Natural killer cell (primary cell): ENCODE results near the gene NXN. TPM values are rescaled to one million over a fixed set of nuclear protein-coding genes. Genes with fewer than 3 reads are reported as not detected.

ENCODE experiments used
- ATAC-seq, 3 donors: fragments of 150-1000 bp in 2 of 3; fragments of 200-7000 bp in 1 of 3; cut with Tn5 transposase; 1 replicate in 1 of 3; 2 replicates in 2 of 3; pipeline ENCODE4 v1.10.0; 2021; ENCODE audit warnings: mild to moderate bottlenecking in 2 of 3, moderate library complexity in 2 of 3
- DNase-seq, 2 donors: peaks; one replicate each; pipeline versions ENCODE4 v3.0.0 to v3.0.0-alpha.2; 2013 to 2021; ENCODE audit warnings: mixed read lengths in 1 of 2
- H3K27ac ChIP-seq: one replicate; pipeline ENCODE4 v1.5.1; 2013; ENCODE audit warnings: mild to moderate bottlenecking, low read length
- H3K27me3 ChIP-seq: one replicate; pipeline ENCODE4 v1.6.1; 2013; ENCODE audit warnings: low read length; ENCODE audit not compliant: control insufficient read depth, insufficient read depth
- H3K36me3 ChIP-seq: one replicate; pipeline ENCODE4 v1.6.1; 2013; ENCODE audit warnings: low read length; ENCODE audit not compliant: control insufficient read depth, insufficient read depth
- H3K4me1 ChIP-seq: one replicate; pipeline ENCODE4 v1.6.1; 2013; ENCODE audit warnings: low read length; ENCODE audit not compliant: control insufficient read depth, insufficient read depth
- H3K4me3 ChIP-seq: one replicate; pipeline ENCODE4 v1.5.1; 2013; ENCODE audit warnings: low read length
- H3K9me3 ChIP-seq: one replicate; pipeline ENCODE4 v1.6.1; 2013; ENCODE audit warnings: low read length; ENCODE audit not compliant: control insufficient read depth, insufficient read depth
- H3K27ac Mint-ChIP-seq, 2 donors: one replicate each; pipeline ENCODE4 v1.8.0; 2022; ENCODE audit warnings: mild to moderate bottlenecking in 2 of 2, mixed read lengths in 2 of 2, moderate library complexity in 1 of 2
- H3K27me3 Mint-ChIP-seq, 2 donors: one replicate each; pipeline ENCODE4 v1.8.0; 2022; ENCODE audit warnings: low read depth in 2 of 2, mixed read lengths in 2 of 2
- H3K36me3 Mint-ChIP-seq: one replicate; pipeline ENCODE4 v1.8.0; 2022; ENCODE audit warnings: mixed read lengths
- H3K4me1 Mint-ChIP-seq, 2 donors: one replicate each; pipeline ENCODE4 v1.8.0; 2022; ENCODE audit warnings: mixed read lengths in 2 of 2
- H3K4me3 Mint-ChIP-seq: one replicate; pipeline ENCODE4 v1.8.0; 2022; ENCODE audit warnings: mild to moderate bottlenecking, moderate library complexity, mixed read lengths
- H3K9me3 Mint-ChIP-seq, 2 donors: one replicate each; pipeline ENCODE4 v1.8.0; 2022; ENCODE audit warnings: mixed read lengths in 2 of 2
- WGBS: methylation state at CpG from one replicate; pipeline ENCODE4 v1.1.7; 2013; ENCODE audit warnings: missing lambda C conversion rate; ENCODE audit not compliant: insufficient coverage; 5-methylcytosine and 5-hydroxymethylcytosine counted together
- intact Hi-C: fragments of 100-400 bp; cut with micrococcal nuclease; formaldehyde crosslinking; loops from one replicate; pipeline ENCODE4 v1.14.2; 2022
- total RNA-seq, 4 donors: library from RNA; stranded (reverse); fragments of 120-200 nt in 1 of 4; gene quantifications; one replicate each; pipeline versions ENCODE4 v1.2.3 to v1.2.4, GENCODE V29; 2013 to 2022
- TF ChIP-seq, protein P1 (sequence below): fragments of 200-600 bp; IDR thresholded peaks from one replicate; pipeline ENCODE4 v1.8.0; 2022; ENCODE audit warnings: antibody characterized with exemption

The NXN gene
- total RNA-seq, 3 donors from 2014 or later (not counting 1 experiment from before 2014, with no cell fraction given), result 0.14 to 0.55 TPM; not detected in 1

DNA sequence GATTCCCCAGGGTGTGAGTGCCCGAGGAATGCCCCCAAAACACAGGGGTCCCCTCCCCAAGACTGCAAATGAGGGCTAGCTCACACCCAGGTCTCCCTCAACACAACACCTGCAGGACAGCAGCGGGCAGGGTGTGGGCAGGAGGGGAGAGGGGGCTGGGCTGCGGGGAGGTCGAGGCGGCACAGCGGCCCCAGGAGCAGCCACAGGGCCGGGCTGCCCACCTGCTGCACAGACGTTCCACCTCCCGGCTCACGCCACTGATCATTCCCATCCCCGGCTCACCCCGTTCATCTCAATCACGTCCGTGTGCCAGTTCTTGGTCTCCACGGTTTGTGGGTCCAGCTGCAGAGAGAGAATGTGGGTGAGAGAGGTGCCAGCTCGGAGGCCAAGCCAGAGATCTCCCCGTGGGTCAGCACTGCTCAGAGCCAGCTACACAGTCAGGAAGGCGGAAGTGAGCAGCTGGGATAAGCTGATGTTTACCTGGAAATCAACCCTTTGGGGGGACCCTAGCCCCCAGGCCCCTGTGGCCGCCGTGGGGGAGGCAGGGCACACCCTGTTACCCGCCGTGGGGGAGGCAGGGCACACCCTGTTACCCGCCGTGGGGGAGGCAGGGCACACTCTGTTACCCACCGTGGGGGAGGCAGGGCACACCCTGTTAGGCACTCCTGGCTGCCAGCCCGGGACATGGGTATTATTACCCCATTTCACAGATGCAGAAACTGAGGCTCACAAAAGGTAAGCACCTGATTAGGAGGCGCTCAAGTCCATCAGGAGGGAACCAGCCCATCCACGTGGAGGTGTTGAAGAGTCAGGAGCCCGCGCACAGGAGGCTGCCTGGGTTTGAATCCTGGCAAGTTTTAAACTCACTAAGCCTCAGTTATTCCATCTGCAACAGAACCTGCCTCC lies 33.5 kb upstream of the NXN start:
- Mint-ChIP-seq H3K9me3 (no peaks in the 10 kb centered on the region), H3K4me1 (no peaks in the 10 kb centered on the region), H3K27me3 (no peaks in the 10 kb centered on the region), H3K4me3 (no peak overlapping the region), H3K27ac (no peak overlapping the region), H3K36me3 (no peaks in the 10 kb centered on the region)
- intact Hi-C loops, result no loop called here
- DNase-seq (no peak), ATAC-seq (no peak)
- Histone ChIP-seq H3K4me3 (no peak overlapping the region), H3K27ac (no peak overlapping the region), H3K4me1 (no peaks in the 10 kb centered on the region), H3K9me3 (no peaks in the 10 kb centered on the region), H3K27me3 (no peaks in the 10 kb centered on the region), H3K36me3 (peaks cover 43% of the 10 kb centered on the region)
- TF ChIP-seq, protein P1, sequence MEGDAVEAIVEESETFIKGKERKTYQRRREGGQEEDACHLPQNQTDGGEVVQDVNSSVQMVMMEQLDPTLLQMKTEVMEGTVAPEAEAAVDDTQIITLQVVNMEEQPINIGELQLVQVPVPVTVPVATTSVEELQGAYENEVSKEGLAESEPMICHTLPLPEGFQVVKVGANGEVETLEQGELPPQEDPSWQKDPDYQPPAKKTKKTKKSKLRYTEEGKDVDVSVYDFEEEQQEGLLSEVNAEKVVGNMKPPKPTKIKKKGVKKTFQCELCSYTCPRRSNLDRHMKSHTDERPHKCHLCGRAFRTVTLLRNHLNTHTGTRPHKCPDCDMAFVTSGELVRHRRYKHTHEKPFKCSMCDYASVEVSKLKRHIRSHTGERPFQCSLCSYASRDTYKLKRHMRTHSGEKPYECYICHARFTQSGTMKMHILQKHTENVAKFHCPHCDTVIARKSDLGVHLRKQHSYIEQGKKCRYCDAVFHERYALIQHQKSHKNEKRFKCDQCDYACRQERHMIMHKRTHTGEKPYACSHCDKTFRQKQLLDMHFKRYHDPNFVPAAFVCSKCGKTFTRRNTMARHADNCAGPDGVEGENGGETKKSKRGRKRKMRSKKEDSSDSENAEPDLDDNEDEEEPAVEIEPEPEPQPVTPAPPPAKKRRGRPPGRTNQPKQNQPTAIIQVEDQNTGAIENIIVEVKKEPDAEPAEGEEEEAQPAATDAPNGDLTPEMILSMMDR, result no peak
- 92% methylated on average over 29 of the region's 30 CpGs for whole genome bisulfite sequencing

GRCh38 chr17:1011760-1012735 lies 32.5 kb upstream of the NXN start:
- Mint-ChIP-seq H3K27ac (peak overlapping the region in 1 of 2 donors; percentile 38), H3K4me3 (no peak overlapping the region), H3K27me3 (no peaks in the 10 kb centered on the region), H3K4me1 (no peaks in the 10 kb centered on the region), H3K36me3 (no peaks in the 10 kb centered on the region), H3K9me3 (no peaks in the 10 kb centered on the region)
- Histone ChIP-seq H3K36me3 (peaks cover 53% of the 10 kb centered on the region), H3K27ac (no peak overlapping the region), H3K9me3 (no peaks in the 10 kb centered on the region), H3K4me3 (no peak overlapping the region), H3K4me1 (no peaks in the 10 kb centered on the region), H3K27me3 (no peaks in the 10 kb centered on the region)
- 96% methylated on average over 49 of the region's 57 CpGs for WGBS
- intact Hi-C loops, result no loop called here
- ATAC-seq (no peak), DNase-seq (no peak)
- TF ChIP-seq, protein P1, result no peak

GRCh38 chr17:1011138-1011537 lies 31.6 kb upstream of the NXN start:
- WGBS, result 96% methylated on average over 10 of the region's 10 CpGs
- Histone ChIP-seq H3K27ac (no peak overlapping the region), H3K27me3 (no peaks in the 10 kb centered on the region), H3K36me3 (peaks cover 56% of the 10 kb centered on the region), H3K9me3 (no peaks in the 10 kb centered on the region), H3K4me1 (no peaks in the 10 kb centered on the region), H3K4me3 (no peak overlapping the region)
- Mint-ChIP-seq H3K4me3 (no peak overlapping the region), H3K4me1 (no peaks in the 10 kb centered on the region), H3K27ac (no peak overlapping the region), H3K27me3 (no peaks in the 10 kb centered on the region), H3K36me3 (no peaks in the 10 kb centered on the region), H3K9me3 (no peaks in the 10 kb centered on the region)
- DNase-seq (no peak), ATAC-seq (no peak)
- TF ChIP-seq, protein P1, result no peak
- intact Hi-C loops, result no loop called here
